Left kidney (tissue), 2 donors: Measurements from ENCODE around the gene BBS2. TPM values are rescaled to one million over a fixed set of nuclear protein-coding genes. Genes with fewer than 3 reads are reported as not detected.

ENCODE experiments used
- DNase-seq: peaks from one replicate; pipeline ENCODE4 v3.0.0-alpha.2; 2013
- polyA plus RNA-seq: library from polyadenylated mRNA; unstranded; fragments of 120-200 nt; gene quantifications from one replicate; pipeline ENCODE4 v1.2.1, GENCODE V29; 2013; ENCODE audit not compliant: insufficient read length

BBS2 gene
- polyA plus RNA-seq, 1 donor, result 122 TPM

- no peak for DNase-seq
Measured at GRCh38 chr16:56478281-56479049, 41.4 kb downstream of the BBS2 start.

- no peak for DNase-seq
Measured at GRCh38 chr16:56477096-56477878, 42.5 kb downstream of the BBS2 start.

- DNase-seq, result no peak
Measured at GRCh38 chr16:56475201-56475600, 44.6 kb downstream of the BBS2 start.

- DNase-seq, result no peak
Measured at GRCh38 chr16:56470666-56471065, 49.2 kb downstream of the BBS2 start.

- DNase-seq, result no peak
Measured at GRCh38 chr16:56470232-56470631, 49.6 kb downstream of the BBS2 start.

GRCh38 chr16:56469748-56470147 is 50.1 kb downstream of the BBS2 start:
- no peak for DNase-seq

GRCh38 chr16:56468800-56469199 is 51.0 kb downstream of the BBS2 start:
- DNase-seq, result no peak

- no peak for DNase-seq
Measured at GRCh38 chr16:56466344-56466743, 53.5 kb downstream of the BBS2 start.

- DNase-seq, result no peak
Measured at GRCh38 chr16:56463153-56463552, 56.7 kb downstream of the BBS2 start.

GRCh38 chr16:56462064-56462796 is 57.6 kb downstream of the BBS2 start:
- no peak for DNase-seq

GRCh38 chr16:56460101-56460500 is 59.7 kb downstream of the BBS2 start:
- DNase-seq, result no peak

GRCh38 chr16:56457927-56458470 is 61.8 kb downstream of the BBS2 start:
- no peak for DNase-seq

- DNase-seq, result peak; percentile 19
Measured at GRCh38 chr16:56451753-56452689, 67.8 kb downstream of the BBS2 start.

- DNase-seq, result peak; percentile 96
Measured at GRCh38 chr16:56450986-56451752, 68.7 kb downstream of the BBS2 start, which contains the start of the genes NUDT21 and OGFOD1. TSS of gene NUDT21 (minus strand) at chr16:56451332. CDS start at chr16:56451202, 130 bp downstream. TSS of gene OGFOD1 (plus strand) at chr16:56451554. CDS start at chr16:56451613, 59 bp downstream.

- peak; percentile 7 for DNase-seq
Measured at GRCh38 chr16:56450275-56450985, 69.4 kb downstream of the BBS2 start.

- no peak for DNase-seq
Measured at GRCh38 chr16:56448005-56448404, 71.8 kb downstream of the BBS2 start.

- no peak for DNase-seq
Measured at GRCh38 chr16:56447286-56447685, 72.5 kb downstream of the BBS2 start.

GRCh38 chr16:56438038-56438437 is 81.8 kb downstream of the BBS2 start:
- no peak for DNase-seq

- no peak for DNase-seq
Measured at GRCh38 chr16:56436258-56436657, 83.6 kb downstream of the BBS2 start.
